Measurements from ENCODE around the gene TMEM156. TPM values are rescaled to one million over a fixed set of nuclear protein-coding genes. Genes with fewer than 3 reads are reported as not detected.
"Not testable (repeated sequence)": the region's sequence is repeated elsewhere in the genome, so short reads cannot be mapped to it uniquely, and the experiment has no call there.

The TMEM156 gene
- total RNA-seq, 1 donor from 2014 or later: not detected

DNA sequence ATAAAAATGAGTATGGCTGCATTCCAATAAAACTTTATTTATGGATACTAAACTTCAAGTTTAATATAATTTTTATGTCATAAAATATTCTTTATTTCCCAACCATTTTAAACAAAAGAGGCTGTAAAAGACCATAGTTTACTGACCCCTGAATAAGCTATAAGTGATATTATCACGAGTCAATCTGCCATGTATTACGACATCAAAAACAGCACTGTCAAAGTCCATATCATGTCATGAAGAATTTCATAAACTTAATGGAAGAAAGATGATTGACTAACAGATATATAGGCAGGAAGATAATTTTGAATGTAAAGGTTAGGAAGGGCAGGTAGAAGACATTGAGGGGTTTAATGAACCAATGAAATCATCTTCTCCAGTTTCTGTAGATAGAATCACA lies 18.2 kb downstream of the TMEM156 start:
- no peak for DNase-seq (ENCODE audit: low spot score)
- intact Hi-C loops (cut with DNase I): no loop called here

- DNase-seq (ENCODE audit: low spot score): no peak
- intact Hi-C loops (cut with DNase I): no loop called here
Observed at GRCh38 chr4:39004758-39005157, 27.5 kb downstream of the TMEM156 start.

GRCh38 chr4:39002058-39002457 lies 30.2 kb downstream of the TMEM156 start:
- DNase-seq (ENCODE audit: low spot score): not testable (repeated sequence)

DNA sequence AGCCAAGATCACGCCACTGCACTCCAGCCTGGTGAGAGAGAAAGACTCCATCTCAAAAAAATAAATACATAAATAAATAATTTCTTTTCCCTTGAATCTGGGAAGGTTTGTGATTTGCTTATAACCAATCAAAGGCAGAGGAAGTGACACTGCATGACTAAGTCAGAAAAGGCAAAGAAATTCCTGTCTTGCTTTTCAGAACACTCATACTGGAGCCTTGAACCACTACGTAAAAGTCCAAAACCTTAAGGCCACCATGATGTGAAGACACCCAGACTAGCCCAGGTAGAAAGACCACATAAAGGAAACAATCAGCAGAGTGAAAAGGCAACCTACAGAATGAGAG lies 36.6 kb downstream of the TMEM156 start:
- intact Hi-C loops (cut with DNase I): no loop called here
- DNase-seq (ENCODE audit: low spot score): no peak

More at GRCh38 chr4:39002058-39002457, 30.2 kb downstream of the TMEM156 start:
- intact Hi-C loops (cut with DNase I): not testable (repeated sequence)

DNA sequence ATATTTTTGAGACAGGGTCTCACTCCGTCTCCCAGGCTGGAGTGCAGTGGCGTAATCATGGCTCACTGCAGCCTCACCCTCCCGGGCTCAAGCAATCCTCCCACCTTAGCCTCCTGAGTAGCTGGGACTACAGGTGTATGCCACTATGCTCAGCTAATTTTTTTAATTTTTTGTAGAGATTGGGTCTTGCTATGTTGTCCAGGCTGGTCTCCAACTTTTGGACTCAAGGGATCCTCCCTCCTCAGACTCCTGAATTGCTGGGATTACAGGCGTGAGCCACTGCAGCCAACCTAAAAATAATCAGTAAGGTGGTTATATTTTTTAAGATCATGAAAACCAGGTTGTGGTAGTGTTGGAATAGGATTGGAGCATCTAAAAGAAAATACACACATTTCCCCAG lies 38.1 kb downstream of the TMEM156 start:
- intact Hi-C loops (cut with DNase I): no loop called here
- DNase-seq (ENCODE audit: low spot score): no peak

GRCh38 chr4:38993683-38994082 lies 38.5 kb downstream of the TMEM156 start:
- no peak for DNase-seq (ENCODE audit: low spot score)
- intact Hi-C loops (cut with DNase I): no loop called here

DNA sequence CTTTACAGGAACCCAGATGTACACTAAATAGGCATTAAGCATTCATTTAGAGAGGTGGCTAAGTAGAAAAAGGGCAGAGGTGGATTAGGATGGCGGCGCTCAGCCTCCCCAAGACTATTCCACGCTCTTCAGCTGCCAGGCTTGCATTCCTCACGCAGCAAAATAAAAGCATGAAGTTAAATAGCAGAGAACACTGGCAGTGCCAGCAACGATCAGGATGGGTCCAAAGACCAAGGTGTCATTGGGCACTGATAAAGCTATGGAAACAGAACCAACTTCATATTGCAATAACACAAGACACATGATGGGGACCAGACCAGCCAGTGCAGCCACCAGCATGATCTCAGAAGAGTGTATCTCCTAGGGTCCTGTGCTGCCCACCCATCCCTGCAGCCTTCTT lies 42.0 kb downstream of the TMEM156 start:
- intact Hi-C loops (cut with DNase I): no loop called here
- no peak for DNase-seq (ENCODE audit: low spot score)

DNA sequence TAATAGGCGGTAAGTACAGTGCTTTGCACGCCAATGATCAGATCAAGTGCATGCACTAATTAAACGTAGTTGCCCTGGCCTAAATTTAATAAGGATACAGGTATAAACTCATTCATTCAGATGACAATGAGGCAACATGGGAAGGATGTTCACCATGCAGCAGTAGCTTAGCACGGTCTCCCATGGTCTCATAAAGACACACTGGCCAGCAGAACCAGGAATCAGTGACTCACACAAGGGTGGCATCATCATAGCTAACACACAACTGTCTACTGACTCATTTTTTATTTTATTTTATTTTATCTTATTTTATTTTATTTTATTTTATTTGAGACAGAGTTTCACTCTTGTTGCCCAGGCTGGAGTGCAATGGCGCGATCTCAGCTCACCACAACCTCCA lies 42.7 kb downstream of the TMEM156 start:
- intact Hi-C loops (cut with DNase I): no loop called here
- DNase-seq (ENCODE audit: low spot score): no peak

DNA sequence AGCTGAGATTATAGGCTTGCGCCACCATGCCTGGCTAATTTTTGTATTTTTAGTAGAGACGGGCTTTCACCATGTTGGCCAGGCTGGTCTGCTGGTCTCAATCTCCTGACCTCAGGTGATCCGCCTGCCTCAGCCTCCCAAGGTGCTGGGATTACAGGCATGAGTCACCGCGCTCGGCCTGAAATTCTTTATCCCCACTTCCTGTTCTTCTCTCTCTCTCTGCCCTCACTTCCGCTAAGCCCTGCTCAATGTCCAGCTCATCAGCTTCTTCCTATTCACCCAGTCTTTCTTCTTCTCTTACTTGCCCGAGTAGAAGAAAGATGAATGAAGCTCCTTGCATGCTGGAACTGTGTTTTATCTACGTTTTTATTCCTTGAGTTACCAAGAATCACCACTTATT lies 43.9 kb downstream of the TMEM156 start:
- DNase-seq (ENCODE audit: low spot score); intact Hi-C loops (cut with DNase I): not testable (repeated sequence)

- DNase-seq (ENCODE audit: low spot score): no peak
- intact Hi-C loops (cut with DNase I): no loop called here
Observed at GRCh38 chr4:38987491-38987890, 44.7 kb downstream of the TMEM156 start.

DNA sequence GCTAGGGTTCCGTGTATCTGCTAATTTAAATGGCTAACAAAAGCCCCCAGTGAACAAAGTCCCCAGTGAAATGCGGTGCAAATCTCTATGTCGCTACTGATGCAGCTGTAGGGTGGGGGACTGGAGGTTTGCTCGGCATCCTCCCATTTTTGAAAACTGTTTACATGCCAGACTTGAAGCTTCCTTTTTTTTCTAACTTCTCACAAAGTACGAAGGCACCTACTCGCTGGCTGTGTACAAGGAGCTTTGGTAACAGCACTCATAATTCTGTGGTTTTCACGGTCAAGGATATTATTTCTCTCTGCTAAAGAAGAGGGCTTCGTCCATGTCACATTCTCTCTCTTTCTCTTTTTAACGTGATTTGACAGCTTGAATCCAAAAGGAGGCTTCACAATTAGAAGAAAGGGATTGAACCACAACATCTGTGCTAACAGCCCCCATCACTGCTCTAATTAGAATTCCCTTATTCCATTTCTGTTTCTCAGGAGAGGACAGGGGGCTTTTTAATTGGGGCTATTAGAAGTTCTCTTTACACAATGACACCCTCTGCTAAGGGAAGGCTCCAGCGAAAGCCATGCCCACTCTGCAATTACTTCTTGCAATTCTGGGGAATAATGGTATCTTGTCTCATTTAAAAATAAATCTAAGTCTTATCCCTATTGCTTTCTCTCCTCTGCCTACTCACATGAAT lies 46.7 kb downstream of the TMEM156 start:
- no peak for DNase-seq (ENCODE audit: low spot score)
- intact Hi-C loops (cut with DNase I): no loop called here

DNA sequence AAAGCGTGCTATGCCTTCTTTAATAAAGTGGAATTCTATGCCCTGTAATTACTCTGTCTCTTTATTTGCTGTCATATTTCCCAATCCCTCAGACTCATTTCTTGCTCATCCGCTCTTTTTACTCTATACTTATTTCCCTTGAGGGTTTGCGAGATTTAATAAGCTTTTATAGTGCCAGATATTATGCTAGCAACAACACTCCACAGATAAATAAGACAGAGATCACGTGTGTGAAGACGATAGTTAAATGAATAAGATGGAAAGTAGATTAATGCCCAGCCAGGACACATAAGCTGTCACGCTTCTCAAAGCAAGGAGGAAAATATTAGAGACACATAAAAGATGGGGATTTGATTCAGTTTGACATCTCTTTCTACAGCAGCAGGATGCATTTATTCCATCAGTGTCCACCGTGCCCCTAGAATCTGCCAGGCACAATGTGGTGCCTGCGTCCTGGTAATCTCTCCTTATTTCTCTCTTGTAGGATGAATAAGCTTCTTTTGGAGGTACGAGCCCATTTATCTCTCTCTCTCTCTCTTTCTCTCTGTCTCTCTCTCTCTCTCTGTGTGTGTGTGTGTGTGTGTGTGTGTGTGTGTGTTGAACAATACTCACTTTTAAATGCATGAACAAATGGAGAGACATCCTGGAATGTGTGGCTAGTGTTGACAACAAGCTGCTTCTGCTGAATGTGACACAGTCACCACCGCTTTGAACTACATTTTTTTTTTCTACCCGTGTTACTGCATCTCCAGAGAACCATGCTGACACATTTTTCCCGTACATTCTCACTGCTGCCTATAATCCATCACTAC lies 48.2 kb downstream of the TMEM156 start:
- intact Hi-C loops (cut with DNase I): no loop called here
- DNase-seq (ENCODE audit: low spot score): no peak

DNA sequence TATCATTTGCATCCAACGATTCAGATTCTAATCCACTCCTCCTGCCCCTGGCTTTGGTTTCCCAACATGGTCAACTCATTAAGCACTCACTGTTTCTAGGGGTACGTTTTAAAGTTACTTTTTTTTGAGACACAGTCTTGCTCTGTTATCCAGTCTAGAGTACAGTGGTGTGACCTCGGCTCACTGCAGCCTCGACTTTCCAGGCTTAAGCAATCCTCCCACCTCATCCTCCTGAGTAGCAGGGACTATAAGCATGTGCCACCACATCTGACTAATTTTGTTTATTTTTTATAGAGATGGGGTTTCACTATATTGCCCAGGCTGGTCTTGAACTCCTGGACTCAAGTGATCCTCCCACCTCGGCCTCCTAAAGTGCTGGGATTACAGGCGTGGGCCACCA lies 48.9 kb downstream of the TMEM156 start:
- intact Hi-C loops (cut with DNase I): no loop called here

DNA sequence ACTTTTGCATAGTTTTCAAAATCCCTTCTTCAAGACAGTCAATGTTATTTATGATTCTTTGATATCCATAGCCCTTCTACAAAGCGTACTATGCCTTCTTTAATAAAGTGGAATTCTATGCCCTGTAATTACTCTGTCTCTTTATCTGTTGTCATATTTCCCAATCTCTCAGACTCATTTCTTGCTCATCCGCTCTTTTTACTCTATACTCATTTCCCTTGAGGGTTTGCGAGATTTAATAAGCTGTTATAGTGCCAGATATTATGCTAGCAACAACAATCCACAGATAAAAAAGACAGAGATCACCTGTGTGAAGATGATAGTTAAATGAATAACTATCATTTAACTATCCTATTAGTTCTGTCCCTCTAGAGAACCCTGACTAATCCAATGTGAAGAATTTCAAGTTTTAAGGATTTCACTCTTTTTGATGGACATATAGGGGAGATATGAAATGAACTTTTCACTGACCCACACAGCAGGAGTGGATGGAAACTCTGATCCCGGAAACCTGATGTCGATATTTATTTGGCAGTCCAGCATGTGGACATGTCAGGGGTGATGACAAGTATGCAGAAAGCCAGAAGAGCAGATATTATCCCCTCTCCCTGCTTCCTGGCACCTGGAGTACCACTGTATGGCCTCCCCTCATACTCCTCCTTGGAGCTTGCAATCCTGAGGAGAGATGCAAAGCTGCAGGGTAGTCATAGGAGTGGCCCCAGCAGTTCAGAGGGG lies 49.7 kb downstream of the TMEM156 start:
- intact Hi-C loops (cut with DNase I): no loop called here
- DNase-seq (ENCODE audit: low spot score): no peak

More for the DNA sequence above, 48.9 kb downstream of the TMEM156 start:
- no peak for DNase-seq (ENCODE audit: low spot score)

GRCh38 chr4:38980903-38981676 lies 51.1 kb downstream of the TMEM156 start:
- intact Hi-C loops (cut with DNase I): no loop called here
- DNase-seq (ENCODE audit: low spot score): no peak

DNA sequence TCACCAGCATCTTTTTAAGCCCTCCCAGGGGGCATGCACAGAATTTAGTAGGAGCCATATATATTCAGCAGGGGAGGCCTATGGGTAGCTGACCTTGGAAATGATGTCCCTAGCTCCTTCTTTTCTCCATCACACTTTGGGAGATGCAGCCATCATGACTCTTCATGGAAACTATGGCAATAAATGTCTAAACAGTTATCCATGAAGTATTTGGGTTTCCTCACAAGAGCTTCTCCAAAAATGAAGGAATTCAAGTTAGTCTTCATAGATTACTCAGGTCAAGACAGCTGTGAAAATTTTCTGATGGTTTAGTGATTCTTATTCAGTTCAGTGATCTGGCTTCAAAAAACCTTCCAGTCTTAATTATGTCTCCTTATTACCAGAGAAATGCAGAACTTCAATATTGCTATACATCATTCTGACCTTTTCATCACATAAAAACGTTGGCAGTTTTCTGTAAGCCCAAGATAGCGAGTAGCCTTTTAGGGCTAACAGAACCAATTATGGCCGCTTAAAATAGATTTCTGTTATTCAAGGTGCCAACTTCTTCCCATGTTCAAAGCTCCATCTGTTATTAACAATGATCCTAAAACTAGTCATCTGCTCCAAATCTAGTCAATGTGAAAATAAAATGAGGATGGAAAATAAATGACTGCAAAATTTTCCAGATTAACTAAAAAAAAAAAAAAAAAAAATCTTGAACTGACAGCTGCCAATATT lies 52.5 kb downstream of the TMEM156 start:
- no peak for DNase-seq (ENCODE audit: low spot score)
- intact Hi-C loops (cut with DNase I): no loop called here

DNA sequence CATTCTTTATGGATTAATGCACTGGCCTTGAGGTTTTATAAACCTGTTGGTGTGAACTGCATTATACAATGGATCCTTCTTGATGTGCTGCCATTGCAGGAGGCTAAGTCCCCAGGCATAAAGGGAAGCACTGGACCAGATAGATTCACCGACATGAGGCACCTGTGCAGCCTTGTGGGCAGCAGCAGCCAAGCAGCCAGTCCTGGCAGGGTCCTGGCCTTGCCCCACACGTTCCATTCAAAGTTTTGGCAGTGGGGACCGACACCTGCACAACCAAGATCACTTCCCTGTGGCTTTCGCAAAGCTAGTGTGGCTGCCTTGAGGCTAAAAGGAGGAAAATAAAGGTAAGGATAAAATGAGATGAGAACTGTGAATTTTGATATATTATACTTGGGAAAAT lies 53.1 kb downstream of the TMEM156 start:
- no peak for DNase-seq (ENCODE audit: low spot score)
- intact Hi-C loops (cut with DNase I): no loop called here

DNA sequence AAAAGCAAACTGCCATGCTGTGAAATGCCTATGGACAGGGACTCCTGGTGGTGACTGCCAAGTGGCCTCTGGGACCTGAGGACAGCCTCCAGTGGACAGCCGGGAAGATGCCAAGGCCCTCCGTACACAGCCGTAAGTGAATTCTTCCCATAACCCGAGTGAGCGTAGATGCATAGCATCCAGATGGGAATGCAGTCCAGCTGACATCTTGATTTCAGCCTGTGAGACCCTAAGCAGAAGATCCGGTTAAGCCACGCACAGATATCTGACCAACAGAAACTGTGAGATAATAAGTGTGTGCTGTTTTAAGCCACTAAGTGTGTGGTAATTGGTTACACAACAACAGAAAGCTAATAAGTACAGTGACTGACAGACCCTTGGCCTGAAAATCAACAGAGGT lies 55.9 kb downstream of the TMEM156 start:
- intact Hi-C loops (cut with DNase I): no loop called here
- DNase-seq (ENCODE audit: low spot score): no peak

DNA sequence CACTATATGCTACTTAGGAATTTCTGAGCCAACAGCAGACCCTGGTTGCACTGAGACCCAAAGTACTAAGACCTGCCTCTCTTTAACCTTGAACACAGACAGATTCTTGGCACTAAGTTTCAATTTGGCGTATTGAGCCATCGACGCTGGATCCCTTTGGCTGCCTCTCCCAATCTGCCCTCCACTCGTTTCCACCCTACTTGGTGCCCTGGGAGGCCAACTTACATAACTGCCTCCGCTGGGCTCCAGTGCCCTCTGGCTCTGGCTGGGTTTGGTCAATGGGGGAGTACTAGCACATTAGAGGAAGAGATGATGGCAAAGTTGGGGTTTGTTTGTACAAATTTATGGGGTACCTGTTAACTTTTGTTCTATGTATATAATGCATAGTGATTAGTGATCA lies 63.5 kb downstream of the TMEM156 start:
- DNase-seq (ENCODE audit: low spot score): no peak
- intact Hi-C loops (cut with DNase I): no loop called here

All from cardiac septum (tissue), 1 donor.